HG03039 (cell line): ENCODE data around the gene TRPM4.
"Not testable (repeated sequence)": the region's sequence is repeated elsewhere in the genome, so short reads cannot be mapped to it uniquely, and the experiment has no call there.

Experiments used
- ATAC-seq: cut with Tn5 transposase; IDR thresholded peaks from one replicate; pipeline ENCODE4 v1.9.1; 2021; ENCODE audit warnings: mild to moderate bottlenecking, moderate library complexity; ENCODE audit not compliant: unreplicated experiment

TRPM4 gene

DNA sequence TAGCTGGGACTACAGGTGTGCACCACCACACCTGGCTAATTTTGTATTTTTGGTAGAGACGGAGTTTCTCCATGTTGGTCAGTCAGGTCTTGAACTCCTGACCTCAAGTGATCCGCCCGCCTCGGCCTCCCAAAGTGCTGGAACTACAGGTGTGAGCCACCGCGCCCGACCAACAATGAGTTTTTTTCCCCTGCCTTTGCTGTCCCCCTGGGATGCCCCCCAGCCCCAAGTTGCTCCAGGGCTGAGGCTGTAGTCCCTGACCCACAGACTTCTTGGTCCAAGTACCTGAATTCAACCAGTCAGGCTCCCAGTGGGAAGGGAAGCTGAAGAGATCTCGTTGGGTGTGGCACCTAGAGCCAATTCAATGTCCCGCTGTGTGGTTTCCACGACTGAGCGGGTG is 66.8 kb downstream of the TRPM4 start:
- not testable (repeated sequence) for ATAC-seq

- ATAC-seq: no peak
These were observed 67.3 kb downstream of the TRPM4 start for GRCh38 chr19:49224879-49225278.

- no peak for ATAC-seq
These were observed 71.8 kb downstream of the TRPM4 start for GRCh38 chr19:49229416-49229815.

DNA sequence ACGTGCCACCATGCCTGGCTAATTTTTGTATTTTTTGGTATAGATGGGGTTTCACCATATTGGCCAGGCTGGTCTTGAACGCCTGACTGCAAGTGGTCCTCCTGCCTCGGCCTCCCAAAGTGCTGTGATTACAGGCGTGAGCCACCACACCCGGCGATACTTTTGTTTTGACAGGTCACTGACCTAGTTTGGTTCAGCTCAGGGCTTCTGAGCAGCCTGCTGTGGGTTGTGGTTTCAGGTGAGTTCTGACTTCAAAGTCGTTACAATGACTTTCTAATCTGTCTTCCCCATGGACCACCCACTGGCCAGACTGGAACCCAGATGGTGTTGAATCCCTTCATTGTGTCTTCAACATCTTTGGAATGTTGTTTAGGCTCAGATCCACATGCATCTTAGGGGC is 73.8 kb downstream of the TRPM4 start:
- no peak for ATAC-seq

DNA sequence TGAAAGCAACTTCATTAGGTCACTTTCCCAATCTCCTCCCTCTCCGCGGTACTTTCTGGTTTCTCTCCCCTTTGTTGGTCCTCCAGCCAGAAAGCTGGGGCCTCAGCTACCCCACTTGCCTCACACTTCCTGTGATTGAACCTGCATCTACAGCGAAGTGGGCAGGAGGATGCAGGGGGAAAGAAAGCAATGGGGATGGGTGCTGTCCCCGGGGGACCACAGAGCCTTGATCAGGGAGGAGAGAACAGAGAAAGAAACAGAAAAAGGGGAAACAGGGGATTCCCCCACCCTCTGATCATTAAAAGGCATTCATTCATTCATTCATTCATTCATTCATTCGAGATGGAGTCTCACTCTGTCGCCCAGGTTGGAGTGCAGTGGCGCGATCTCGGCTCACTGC is 74.2 kb downstream of the TRPM4 start:
- ATAC-seq: no peak

- ATAC-seq: no peak
These were observed 75.6 kb downstream of the TRPM4 start for GRCh38 chr19:49233163-49233562.

- ATAC-seq: no peak
These were observed 84.2 kb downstream of the TRPM4 start for GRCh38 chr19:49241769-49242168.

- no peak for ATAC-seq
These were observed 85.5 kb downstream of the TRPM4 start for GRCh38 chr19:49243129-49243528.

- no peak for ATAC-seq
These were observed 86.1 kb downstream of the TRPM4 start for GRCh38 chr19:49243726-49244125.

- no peak for ATAC-seq
These were observed 86.7 kb downstream of the TRPM4 start for GRCh38 chr19:49244256-49244655.

DNA sequence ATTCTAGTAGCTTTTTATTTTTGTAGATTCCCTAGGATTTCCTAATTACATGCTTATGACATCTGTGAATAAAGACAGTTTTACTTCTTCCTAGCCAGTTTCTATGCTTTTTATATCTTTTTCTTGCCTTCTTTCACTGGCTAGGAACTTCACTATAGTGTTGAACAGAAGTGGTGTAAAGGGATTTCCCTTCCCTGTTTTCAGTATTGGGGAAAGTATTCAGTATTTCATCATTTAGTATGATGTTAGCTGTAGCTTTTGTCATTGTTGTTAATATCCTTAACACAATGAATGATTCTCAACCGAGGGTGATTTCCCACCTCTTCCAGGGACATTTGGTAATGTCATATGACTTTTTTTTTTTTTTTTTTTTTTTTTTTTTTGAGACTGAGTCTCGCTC is 90.1 kb downstream of the TRPM4 start:
- no peak for ATAC-seq

- ATAC-seq: no peak
These were observed 92.3 kb downstream of the TRPM4 start for GRCh38 chr19:49249933-49250332.

GRCh38 chr19:49255674-49256073 is 98.1 kb downstream of the TRPM4 start:
- ATAC-seq: no peak

DNA sequence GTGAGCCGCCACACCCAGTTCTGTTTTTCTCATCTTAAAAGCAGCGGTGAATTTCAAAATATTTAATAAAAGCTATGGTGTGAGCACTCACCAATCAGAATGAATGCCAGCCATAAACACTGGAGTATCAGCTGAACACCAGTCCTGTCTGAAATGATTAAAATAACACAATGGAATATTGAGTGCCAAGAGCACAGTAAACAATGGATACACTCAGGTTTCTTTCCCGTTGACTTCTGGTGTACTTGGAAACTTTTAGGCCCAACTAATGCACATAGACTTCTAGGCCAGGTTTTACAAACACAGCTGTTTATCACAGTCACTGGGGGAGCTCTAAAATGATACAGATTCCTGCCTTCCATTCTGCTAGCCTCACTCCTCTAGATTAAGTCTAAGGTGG is 99.1 kb downstream of the TRPM4 start:
- ATAC-seq: no peak
